SKM-1 (cell line): ENCODE results near the gene ERBIN.
"Not testable (repeated sequence)": the region's sequence is repeated elsewhere in the genome, so short reads cannot be mapped to it uniquely, and the experiment has no call there.

Experiments
- DNase-seq: peaks from one replicate; lab custom pipeline; 2025; ENCODE audit not compliant: unreplicated experiment; lab: John Stamatoyannopoulos, UW

The ERBIN gene

GRCh38 chr5:65961633-65962032, 35.3 kb downstream of the ERBIN start:
- DNase-seq, result no peak

- DNase-seq, result no peak
These were observed 41.1 kb downstream of the ERBIN start for GRCh38 chr5:65967288-65968066.

- no peak for DNase-seq
These were observed 43.4 kb downstream of the ERBIN start for GRCh38 chr5:65969539-65970393.

GRCh38 chr5:65970481-65971367, 44.3 kb downstream of the ERBIN start:
- DNase-seq, result no peak

- DNase-seq, result no peak
These were observed 45.3 kb downstream of the ERBIN start for GRCh38 chr5:65971643-65972042.

GRCh38 chr5:65972896-65973295, 46.5 kb downstream of the ERBIN start:
- DNase-seq, result not testable (repeated sequence)

- no peak for DNase-seq
These were observed 51.9 kb downstream of the ERBIN start for GRCh38 chr5:65978251-65978650.

- no peak for DNase-seq
These were observed 55.2 kb downstream of the ERBIN start for GRCh38 chr5:65981548-65981947.

GRCh38 chr5:65981969-65982619, 55.7 kb downstream of the ERBIN start:
- no peak for DNase-seq

- DNase-seq, result no peak
These were observed 56.3 kb downstream of the ERBIN start for GRCh38 chr5:65982635-65983034.

- no peak for DNase-seq
These were observed 57.9 kb downstream of the ERBIN start for GRCh38 chr5:65984098-65984885.

GRCh38 chr5:65986050-65986451, 59.7 kb downstream of the ERBIN start:
- no peak for DNase-seq

GRCh38 chr5:65986796-65987195, 60.4 kb downstream of the ERBIN start:
- DNase-seq, result no peak

- no peak for DNase-seq
These were observed 61.6 kb downstream of the ERBIN start for GRCh38 chr5:65987982-65988381.

GRCh38 chr5:65989158-65989557, 62.8 kb downstream of the ERBIN start:
- no peak for DNase-seq

- no peak for DNase-seq
These were observed 66.3 kb downstream of the ERBIN start for GRCh38 chr5:65992630-65993029.

GRCh38 chr5:65994117-65994786, 67.9 kb downstream of the ERBIN start:
- no peak for DNase-seq

- DNase-seq, result no peak
These were observed 72.8 kb downstream of the ERBIN start for GRCh38 chr5:65999061-65999723.

- no peak for DNase-seq
These were observed 75.6 kb downstream of the ERBIN start for GRCh38 chr5:66001952-66002351.
